HUDEP-2 (cell line): Measurements from ENCODE around the gene GABRP.
"Not testable (repeated sequence)": the region's sequence is repeated elsewhere in the genome, so short reads cannot be mapped to it uniquely, and the experiment has no call there.

Source experiments
- DNase-seq, 76 experiments: peaks; one replicate each; lab custom pipeline; 2025; ENCODE audit not compliant: unreplicated experiment in 76 of 76; lab: John Stamatoyannopoulos, UW

The GABRP gene

DNA sequence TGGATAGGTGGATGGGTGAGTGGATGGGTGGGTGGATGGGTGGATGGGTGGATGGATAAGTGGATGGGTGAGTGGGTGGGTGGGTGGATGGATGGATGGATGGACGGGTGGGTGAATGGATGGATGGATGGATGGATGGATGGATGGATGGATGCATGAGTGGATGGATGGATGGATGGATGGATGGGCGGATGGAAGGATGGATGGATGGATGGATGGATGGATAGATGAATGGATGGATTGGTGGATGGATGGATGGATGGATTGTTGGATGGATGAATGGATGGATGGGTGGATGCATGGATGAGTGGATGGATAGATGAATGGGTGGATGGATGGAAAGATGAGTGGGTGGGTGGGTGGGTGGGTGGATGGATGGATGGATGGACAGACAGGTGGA is 29.0 kb upstream of the GABRP start:
- not testable (repeated sequence) for DNase-seq

DNA sequence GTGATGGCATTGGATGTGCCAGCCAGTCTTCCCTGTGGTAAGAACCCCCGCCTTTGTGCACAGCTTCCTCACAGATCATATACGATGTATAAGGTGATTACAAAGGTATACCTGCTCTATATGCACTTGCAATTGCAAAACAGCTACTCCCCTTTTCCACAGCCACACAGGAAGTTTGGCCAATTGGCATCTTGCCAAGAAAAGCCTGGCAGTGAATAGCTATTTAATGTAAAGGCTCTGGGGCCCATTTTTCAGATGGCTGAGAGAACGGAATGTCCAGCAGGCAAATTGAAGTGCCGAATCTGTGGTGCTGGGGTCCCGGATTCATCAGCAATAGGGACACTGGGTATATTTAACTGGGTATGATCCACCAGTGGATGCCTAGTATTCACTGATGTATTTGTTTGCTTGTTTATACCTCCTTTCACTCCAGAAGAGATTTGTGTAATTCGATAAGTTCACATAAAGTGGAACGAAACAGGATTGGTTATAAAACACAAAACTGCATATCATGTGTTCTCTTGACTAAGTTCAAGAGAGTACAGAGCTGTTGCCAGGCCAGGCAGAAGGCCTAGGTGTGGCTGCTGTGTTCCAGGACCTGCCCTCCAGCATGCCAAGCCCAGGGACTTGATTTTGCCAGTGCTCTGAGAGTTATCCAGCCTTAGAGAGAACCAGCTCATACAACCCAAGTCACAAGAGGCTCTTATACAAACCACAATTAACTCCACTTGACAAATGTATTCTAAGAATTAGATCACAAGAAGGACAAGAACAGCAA is 27.7 kb upstream of the GABRP start:
- DNase-seq: peak in 1 of 76 experiments; percentile 8

DNA sequence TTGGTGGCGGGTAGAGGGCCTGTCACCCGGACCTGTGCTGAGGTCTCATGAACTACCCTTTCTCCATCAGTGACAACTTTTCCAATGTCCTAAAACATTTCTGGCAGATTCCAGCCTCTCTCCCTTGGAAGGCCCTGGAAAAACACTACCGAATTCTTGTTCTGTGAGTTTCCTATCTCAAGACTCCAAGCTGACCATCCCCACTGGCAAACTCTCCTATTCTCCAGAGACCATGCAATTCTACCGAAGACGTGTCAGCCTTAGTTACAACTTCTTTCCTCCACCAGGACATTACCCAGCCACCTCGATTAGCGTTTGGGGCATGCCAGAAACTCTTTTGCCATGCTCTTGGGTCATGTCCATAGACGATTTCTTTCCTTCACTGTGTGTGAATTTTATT is 26.8 kb upstream of the GABRP start:
- no peak for DNase-seq

- DNase-seq: no peak
These were observed 26.3 kb upstream of the GABRP start for GRCh38 chr5:170757182-170757601.

DNA sequence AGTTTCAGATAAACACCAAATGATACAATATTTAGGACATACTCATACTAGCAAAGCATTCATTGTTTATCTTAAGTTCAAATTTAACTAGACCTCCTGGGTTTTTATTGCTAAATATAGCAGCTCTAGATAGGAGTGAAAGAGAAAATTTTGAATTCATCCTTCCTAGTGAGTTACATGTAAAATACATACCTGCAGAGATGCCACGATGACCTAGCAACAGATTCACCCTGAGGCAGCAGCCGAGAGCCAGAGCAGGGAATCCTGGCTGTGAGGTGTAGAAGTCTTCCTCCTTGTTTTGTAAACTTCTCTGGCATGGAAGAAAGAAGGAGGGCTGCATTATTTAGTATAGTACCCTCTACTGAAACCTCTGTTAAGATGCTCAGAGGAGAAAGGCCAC is 25.9 kb upstream of the GABRP start:
- DNase-seq: no peak

DNA sequence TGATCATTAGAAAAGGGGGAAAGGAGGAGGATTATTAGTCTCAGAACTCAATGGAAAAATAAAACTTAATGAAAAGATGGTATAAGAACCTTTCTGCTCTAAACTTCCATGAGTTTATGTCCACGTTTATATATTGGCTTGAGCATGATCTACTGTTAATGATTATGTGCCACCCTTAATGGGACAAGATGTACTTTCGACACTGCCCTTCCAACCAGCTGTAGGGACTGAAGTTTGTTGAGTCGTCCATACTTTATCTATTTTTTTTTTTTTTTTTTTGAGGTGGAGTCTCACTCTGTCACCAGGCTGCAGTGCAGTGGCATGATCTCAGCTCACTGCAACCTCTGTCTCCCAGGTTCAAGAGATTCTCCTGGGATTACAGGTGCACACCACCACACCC is 25.0 kb upstream of the GABRP start:
- no peak for DNase-seq

DNA sequence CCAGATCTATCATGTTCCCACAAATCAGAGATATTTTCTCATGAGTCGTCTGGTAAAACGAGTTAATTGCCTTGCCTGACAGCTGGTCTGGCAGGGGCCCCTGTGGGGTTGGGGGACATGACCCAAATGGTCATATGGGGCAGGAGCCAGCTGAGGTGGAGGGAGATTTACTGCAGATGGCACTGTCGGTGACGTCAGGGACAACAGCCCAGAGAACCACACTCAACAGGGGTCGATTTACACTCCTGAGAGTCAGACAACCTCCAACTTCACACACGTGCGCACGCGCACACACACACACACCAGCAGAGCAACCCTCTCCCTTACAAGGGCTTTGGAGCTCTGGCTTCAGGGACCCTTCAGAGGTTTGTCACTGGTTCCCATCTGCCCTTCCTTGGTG is 23.4 kb upstream of the GABRP start:
- DNase-seq: no peak

DNA sequence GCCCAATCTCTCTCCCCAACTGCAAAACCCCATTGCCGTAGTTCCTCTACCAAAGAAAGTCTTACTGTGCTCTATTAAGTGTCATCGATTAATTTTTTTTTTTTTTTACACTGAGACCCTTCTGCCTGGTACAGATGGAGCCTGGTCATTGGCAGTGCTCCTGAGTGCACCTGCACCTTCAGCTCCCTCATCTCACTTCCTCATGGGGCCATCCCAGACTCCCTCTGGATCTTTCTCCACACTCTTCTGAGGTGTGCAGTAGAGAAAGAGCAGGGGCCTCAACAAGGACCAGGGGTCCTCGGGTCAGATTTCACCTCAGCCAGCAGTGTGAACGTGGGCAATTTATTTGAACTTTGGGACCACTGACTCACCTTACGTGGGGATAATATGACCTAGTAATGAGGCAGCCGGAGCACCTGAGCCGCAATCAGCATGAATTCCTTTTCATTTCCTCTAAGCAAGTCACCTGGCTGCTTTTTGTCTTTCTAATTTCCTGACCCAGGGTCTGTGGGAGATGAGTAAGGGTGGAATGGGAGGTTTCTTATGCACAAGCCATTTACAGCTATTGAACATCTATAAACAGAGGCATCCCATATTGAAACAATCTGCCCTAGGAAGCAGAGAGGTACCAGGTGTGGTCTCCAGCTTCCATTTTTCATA is 22.3 kb upstream of the GABRP start:
- no peak for DNase-seq

GRCh38 chr5:170761708-170762066 is 21.8 kb upstream of the GABRP start:
- DNase-seq: no peak

- DNase-seq: not testable (repeated sequence)
These were observed 21.2 kb upstream of the GABRP start for GRCh38 chr5:170762298-170762697.

DNA sequence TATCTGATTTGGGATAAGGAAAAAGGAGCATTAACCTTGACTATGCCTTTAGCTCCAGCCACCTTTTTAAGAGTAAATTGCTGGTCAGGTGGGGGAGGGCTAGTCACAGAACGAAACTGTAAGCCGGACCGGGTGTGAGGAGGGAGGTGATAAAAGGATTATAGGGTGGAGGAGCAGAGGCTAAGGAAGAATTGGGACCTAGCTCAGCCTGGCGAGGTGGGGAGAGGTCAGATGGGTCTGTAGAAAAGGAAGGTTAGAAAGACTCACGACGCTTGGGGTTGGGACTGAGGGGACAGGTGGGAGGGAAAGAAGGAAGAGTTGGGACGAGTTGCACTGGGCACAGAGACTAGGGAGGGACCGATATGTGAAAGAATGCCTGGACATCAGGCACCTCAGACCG is 17.7 kb upstream of the GABRP start:
- DNase-seq: not testable (repeated sequence)

GRCh38 chr5:170769246-170769645 is 14.3 kb upstream of the GABRP start:
- no peak for DNase-seq

DNA sequence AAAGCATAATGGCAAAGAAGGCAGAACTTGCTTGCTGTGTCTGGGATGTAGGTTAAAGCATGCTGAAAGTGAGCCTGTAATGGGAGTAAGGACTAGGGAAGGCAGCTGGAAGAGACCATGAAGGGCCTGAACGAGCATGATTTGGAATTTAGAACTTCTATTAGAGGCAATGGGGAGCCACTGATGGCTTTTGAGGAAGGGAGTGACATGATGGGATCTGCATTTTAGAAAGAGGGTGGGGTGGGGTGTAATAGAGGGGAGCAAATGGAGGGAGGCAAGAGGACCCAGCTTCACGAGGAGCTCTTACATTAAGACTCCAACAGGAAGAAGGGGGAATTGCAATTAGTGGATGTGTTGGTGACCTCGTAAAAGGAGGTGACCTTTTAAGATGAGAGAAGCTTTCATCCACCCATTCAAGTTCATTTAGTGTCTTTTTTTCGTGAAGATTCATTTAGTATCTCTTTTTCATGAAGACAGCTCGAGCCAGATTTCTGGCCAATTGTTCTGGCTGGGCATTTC is 13.6 kb upstream of the GABRP start:
- peak in 1 of 76 experiments; percentile 1 for DNase-seq

DNA sequence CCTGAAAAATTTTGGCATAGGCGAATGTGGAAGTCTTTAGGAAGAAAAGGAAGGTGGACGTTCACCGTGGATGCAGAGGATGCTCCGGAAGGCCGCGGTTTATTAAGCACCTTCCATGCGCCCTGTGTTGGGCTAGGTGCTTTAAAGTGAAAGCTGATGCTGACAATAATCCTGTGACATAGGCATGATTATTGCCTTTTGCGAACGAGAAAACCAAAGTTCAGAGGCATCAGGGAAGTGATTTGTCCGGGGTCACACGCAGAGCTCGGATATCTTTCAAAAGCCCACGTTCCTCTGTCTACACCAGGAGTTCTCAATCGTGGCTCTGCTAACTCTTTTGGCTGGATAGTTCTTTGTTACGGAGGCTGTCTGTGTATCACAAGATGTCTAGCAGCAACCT is 12.0 kb upstream of the GABRP start:
- no peak for DNase-seq

- DNase-seq: no peak
These were observed 10.2 kb upstream of the GABRP start for GRCh38 chr5:170773024-170773985.

- DNase-seq: no peak
These were observed 8.7 kb upstream of the GABRP start for GRCh38 chr5:170774831-170775230.

- no peak for DNase-seq
These were observed 1.6 kb upstream of the GABRP start for GRCh38 chr5:170781946-170782345.

DNA sequence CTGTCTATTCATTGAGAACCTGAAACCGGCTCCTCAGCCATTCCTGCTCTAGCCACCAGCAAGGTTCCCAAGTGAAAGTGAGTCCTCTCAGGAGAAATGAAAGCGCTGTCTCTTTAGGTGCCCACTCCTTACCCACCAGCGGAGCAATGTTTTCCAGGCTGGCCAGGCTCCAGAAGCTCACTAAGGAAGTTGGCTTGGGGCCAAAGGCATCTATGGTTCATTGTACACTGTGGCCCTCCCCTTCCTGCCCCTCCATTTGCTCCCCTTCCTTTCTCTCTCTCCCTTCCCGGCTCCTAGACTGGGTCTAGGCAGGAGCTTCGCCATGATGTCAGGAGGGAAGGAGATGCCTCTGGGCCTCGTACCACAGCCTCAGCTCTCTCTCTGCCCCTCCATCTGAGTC is 1.1 kb upstream of the GABRP start:
- DNase-seq: no peak

- DNase-seq: no peak
These were observed 1.9 kb downstream of the GABRP start for GRCh38 chr5:170785416-170785815.

GRCh38 chr5:170787216-170787615 is 3.7 kb downstream of the GABRP start:
- no peak for DNase-seq
